GM21737 (cell line): ENCODE data around the gene DYSF.

Experiments used
- ATAC-seq: cut with Tn5 transposase; IDR thresholded peaks from one replicate; pipeline ENCODE4 v1.9.1; 2021; ENCODE audit warnings: mild to moderate bottlenecking, moderate library complexity; ENCODE audit not compliant: unreplicated experiment

Gene DYSF

DNA sequence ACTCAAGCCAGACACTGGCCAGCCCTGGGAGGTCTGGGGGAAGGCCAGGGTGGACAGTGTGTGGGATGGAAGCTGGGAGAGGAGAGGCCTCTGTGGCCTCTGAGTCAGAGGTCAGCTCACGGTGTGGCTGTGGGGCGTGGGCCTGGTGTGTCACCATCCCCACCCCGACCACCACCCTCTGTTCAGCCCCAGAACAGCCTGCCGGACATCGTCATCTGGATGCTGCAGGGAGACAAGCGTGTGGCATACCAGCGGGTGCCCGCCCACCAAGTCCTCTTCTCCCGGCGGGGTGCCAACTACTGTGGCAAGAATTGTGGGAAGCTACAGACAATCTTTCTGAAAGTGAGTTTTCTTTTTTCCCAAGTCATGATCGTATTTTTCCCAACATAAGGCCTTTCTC lies 110.5 kb downstream of the DYSF start:
- ATAC-seq = no peak

DNA sequence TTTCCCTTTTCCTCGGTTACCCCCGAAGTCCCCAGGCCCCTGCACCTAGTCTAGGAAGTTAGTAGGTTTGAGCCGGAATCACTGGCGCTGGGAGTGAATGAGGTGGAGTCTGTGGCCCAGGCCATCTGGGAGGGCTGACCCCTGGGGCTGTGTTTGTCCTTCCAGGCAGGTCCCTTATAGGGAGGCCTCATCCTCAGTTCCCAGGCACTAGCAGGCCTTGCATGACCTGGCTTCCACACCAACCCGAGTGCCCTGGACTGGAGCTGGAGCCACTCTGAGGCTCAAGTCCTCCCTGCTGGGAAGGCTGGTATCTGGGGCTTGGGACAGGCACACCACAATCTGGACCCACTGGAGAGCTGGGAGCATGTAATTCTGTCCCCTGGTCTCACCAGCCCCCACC lies 111.0 kb downstream of the DYSF start:
- ATAC-seq = no peak

DNA sequence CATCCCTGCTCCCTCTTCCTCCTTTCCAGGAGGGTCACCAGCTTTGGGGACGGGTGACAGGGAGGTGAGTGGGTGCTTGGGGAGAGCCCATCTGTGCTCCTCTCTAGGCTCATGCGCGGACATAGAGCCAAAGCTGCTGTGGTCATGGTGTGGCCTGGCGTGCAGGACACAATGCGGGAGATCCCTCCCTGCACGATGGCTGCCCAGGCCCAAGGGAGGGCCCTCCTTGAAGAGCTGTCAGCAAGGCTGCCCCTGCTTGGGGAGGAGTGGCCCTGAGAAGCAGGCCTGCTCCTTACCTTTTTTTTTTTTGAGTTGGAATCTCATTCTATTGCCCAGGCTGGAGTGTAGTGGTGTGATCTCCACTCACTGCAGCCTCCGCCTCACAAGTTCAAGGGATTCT lies 111.4 kb downstream of the DYSF start:
- no peak for ATAC-seq

DNA sequence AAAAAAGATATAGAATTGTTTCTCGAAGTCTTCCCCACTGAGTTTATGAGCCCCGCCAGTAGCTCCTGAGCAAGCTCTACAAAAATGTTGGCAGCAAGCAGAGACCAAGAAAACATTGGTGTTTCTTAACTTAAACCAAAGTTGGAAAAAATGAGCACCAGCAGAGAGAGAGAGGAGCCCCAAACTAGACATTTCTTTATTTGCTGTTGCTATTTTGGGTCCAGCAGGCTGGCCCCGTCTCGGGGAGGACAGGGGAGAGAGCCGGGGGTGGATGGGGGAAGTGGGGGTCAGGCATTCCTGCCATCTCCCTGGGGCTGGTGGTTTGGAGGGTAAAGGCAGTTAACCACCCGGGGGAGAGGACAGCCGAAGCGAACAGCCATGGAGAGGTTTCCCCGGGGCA lies 113.0 kb downstream of the DYSF start:
- ATAC-seq = no peak

DNA sequence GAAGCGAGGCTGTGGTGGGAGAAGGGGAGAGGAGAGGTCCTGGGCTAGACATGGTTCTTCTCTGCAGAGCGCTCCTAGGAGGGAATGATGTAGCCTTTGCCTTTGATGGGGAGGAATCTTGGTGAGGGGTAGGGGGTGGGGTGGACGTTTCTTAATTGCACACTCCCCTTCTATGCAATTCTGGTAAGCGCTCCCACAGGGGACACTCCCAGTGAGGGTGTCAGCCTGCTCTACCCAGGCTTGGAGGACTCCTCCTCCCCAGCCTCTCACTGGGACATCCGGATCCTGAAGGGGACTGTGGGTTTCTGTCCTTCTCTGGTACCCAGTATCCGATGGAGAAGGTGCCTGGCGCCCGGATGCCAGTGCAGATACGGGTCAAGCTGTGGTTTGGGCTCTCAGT lies 114.3 kb downstream of the DYSF start:
- ATAC-seq = no peak

- ATAC-seq = no peak
Observed at GRCh38 chr2:71568103-71568502, 114.7 kb downstream of the DYSF start.

DNA sequence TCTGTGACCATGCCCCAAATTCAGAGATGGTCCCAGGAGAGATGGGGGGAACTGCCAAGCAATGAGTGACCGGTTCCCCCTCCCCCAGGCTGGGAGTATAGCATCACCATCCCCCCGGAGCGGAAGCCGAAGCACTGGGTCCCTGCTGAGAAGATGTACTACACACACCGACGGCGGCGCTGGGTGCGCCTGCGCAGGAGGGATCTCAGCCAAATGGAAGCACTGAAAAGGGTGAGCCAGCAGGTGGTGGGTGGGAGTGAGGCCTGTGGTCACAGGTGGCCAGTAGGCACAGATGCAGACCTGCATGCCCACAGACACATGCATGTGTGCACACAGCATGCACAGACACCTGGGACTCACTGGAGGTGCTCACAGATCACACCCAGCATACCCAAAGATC lies 117.2 kb downstream of the DYSF start:
- no peak for ATAC-seq

- ATAC-seq = no peak
Observed at GRCh38 chr2:71570951-71571460, 117.6 kb downstream of the DYSF start.

- ATAC-seq = no peak
Observed at GRCh38 chr2:71571945-71572344, 118.6 kb downstream of the DYSF start.

DNA sequence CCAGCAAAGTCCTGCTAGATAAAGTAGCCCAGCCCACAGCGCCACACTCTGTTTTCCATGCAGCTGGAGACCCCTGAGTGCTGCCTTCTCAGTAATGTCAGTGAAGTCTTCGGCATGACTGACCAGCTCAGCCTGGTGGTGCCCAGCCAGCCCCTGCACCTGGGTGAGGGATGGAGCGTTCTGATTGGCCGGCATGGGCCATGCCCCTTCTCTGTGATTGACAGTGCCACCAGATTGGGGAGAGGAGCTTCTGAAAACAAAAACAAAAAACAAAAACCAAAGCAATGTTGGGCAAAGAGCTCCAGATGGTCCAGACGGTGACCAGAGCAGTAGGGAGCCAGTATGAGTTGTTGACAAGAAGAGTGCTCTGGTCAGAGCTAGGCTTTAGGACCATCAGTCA lies 122.6 kb downstream of the DYSF start:
- no peak for ATAC-seq

- ATAC-seq = no peak
Observed at GRCh38 chr2:71576541-71576940, 123.2 kb downstream of the DYSF start.

- ATAC-seq = no peak
Observed at GRCh38 chr2:71577209-71577608, 123.8 kb downstream of the DYSF start.

GRCh38 chr2:71578767-71579342 lies 125.5 kb downstream of the DYSF start:
- ATAC-seq = no peak

DNA sequence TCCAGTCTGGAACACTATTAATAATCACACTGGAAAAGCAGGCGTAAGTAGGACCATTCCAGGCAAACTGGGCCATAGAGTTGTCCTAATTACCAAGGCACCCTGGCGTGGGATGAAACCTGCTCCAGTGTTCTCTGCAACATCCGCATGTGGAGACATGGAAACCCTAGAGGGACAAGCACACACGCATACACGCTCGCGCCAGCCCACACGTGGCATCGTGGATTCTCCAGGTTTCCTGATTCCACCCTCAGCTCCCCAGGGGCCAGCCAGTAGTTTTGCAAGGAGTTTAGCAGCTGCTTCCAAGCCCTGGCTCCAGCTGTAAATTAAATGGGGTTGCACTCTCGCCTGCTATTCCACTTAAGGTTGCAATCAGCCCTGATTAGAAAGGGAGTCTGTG lies 127.7 kb downstream of the DYSF start:
- no peak for ATAC-seq

DNA sequence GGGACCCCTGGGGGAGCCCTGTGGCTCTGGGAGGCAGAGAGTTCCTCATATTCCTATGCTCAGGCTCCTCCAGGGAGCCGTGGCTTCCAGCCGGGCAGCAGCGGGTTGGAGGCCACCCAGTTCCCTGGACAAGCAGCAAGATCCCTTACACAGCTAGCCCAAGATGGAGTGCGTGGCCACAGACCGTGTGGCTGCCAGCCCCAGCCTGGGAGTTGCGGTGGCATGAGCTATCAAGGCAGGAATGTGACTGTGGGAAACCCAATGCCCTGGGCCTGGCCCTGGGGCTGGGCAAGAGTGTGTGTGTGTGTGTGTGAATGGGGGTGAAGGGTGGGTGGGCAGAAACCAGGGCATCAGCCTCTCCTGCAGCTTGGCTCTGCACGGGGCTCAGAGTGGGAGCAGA lies 130.5 kb downstream of the DYSF start:
- no peak for ATAC-seq

GRCh38 chr2:71586471-71586870 lies 133.1 kb downstream of the DYSF start:
- no peak for ATAC-seq

GRCh38 chr2:71587509-71588073 lies 134.2 kb downstream of the DYSF start:
- ATAC-seq = no peak

- ATAC-seq = no peak
Observed at GRCh38 chr2:71588497-71589170, 135.3 kb downstream of the DYSF start.

DNA sequence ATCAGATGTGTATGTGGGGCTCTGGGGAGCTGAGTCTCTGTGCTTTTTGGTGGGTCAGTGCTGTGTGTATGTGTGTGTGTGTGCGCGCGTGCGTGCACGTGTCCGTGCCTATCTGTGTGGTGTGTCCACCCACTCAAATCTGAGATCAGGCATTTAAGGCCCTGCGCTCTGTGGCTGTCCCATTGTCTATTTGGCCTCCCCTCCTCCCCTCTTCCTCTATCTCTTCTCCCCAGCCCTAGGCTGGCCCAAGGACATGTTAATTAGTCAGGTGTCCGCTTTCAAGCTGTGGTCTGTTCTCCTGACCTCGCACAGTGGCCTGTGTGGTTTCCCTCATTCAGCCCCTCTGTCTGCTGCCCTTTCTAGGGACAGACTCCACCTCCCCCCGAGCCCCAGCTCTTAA lies 136.4 kb downstream of the DYSF start:
- no peak for ATAC-seq

GRCh38 chr2:71591044-71591443 lies 137.7 kb downstream of the DYSF start:
- no peak for ATAC-seq

DNA sequence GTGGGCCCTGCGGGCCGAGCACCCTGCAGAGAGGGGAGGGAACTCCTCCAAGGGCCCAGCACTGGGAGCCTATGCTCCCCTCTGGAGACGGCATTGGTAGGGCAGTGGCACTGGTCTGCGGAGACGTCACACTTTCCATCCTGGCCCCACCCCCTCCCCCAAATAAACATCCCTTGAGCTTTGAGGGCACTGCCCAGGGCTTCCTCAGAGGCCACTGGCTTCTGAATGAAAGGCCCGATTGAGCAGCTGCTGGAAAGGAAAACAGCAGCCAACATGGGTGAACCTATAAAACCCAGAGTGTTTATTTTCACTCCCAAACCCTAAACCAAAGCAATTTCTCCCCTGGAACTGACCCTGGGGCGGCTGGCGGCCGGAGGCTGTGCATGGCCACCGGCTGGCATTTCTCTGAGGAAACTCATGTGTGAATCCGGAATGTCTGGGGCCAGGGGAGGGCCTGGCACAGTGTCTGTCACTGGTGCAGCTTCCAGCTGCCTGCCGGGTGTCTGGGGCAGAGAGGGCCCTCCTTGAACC lies 138.9 kb downstream of the DYSF start:
- ATAC-seq = no peak

GRCh38 chr2:71595569-71595968 lies 142.2 kb downstream of the DYSF start:
- ATAC-seq = no peak
